G401 (cell line): ENCODE data around the gene YIPF2. TPM values are rescaled to one million over a fixed set of nuclear protein-coding genes. Genes with fewer than 3 reads are reported as not detected.
"Not testable (repeated sequence)": the region's sequence is repeated elsewhere in the genome, so short reads cannot be mapped to it uniquely, and the experiment has no call there.

Source experiments
- DNase-seq: peaks from one replicate; pipeline ENCODE4 v3.0.0-alpha.2; 2015; ENCODE audit warnings: low spot score
- in situ Hi-C: cut with HindIII; loops from 2 replicates; pipeline ENCODE4 v1.10.0; 2016; ENCODE audit warnings: low sequenced_read_pairs, mixed read lengths
- total RNA-seq: library from RNA; depleted of rRNA; stranded (reverse); fragments of >200 nt; shearing (Covaris generic); gene quantifications from 2 replicates; pipeline ENCODE4 v1.2.3, GENCODE V29; 2014; rRNA removed

YIPF2 gene
- total RNA-seq, 1 experiment from 2014 or later = 42.5 TPM

GRCh38 chr19:10885201-10886169 is 43.0 kb downstream of the YIPF2 start:
- no peak for DNase-seq
- in situ Hi-C loops = no loop called here

- in situ Hi-C loops = no loop called here
- no peak for DNase-seq
These were observed 44.2 kb downstream of the YIPF2 start for GRCh38 chr19:10884274-10884673.

GRCh38 chr19:10882108-10882457 is 46.4 kb downstream of the YIPF2 start:
- in situ Hi-C loops = no loop called here
- no peak for DNase-seq

DNA sequence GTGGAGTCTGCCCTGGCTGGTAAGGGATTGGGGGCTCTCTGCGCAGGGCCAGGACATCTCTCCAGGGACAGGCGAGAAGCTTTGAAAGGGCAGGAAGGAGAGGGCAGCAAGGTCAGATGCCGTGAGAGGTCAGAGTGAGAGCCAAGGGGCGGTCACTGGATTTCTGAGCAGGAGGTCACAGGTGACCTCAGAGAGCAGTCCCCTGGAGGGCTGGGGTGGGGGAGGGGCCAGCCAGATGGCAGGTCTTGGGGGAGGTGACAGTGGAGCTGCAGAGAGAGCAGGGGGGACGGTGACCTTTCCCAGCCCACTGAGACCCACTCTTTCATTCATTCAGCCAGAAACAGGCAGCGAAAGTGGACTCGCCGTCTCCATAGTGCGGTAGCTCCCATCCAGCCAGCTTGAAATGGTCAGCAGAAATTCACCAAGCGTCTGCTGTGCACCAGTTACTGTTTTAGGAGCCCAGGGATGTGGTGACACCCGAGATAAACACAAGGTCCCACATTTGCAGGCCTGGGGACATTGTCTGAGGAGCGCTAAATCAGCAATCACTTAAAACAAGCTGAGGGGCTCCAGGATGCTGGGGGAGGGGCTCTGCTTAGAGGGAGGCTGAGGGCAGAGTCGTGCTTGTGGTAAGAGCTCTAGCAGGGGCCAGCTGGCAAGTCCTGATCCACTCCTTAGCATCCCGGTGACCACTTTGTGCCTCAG is 46.9 kb downstream of the YIPF2 start:
- DNase-seq = no peak
- in situ Hi-C loops = no loop called here

DNA sequence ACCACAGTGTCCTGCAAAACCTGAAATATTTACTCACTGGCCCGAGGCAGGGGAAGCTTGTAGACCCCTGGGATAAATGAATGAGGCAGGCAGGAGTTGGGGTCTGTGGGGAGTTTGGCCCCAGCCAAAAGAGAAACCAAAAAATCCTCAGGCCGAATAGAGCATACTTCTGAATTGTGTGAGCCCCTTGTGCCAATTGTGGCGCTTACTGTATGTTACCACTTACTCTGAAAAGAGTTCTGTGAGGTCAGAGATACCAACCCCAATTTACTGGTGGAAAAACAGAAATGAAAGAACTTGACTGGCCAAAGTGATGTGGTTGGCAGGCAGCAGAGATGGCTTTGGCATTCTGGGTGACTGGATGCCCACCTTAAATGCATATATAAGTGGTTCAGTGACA is 50.2 kb downstream of the YIPF2 start:
- no peak for DNase-seq
- in situ Hi-C loops = no loop called here

GRCh38 chr19:10877608-10878007 is 50.8 kb downstream of the YIPF2 start:
- DNase-seq, in situ Hi-C loops: not testable (repeated sequence)

GRCh38 chr19:10876459-10877240 is 51.8 kb downstream of the YIPF2 start:
- in situ Hi-C loops = no loop called here
- no peak for DNase-seq

DNA sequence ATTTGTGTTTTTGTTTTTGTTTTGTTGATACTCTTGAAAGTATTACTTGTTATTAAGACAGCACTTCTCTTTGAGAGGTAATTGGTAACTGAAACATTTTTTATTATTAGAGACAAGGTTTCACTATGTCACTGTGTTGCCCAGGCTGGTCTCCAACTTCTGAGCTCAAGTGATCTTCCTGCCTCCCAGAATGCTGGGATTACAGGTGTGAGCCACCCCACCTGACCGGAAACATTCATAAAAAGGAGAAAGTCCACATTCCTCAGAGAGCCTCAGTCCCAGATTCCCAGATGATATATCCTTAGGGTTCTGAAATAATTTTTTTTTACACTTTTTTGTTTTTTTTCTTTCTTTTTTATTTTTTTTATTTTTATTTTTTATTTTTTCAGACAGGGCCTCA is 54.4 kb downstream of the YIPF2 start:
- DNase-seq = no peak
- in situ Hi-C loops = no loop called here

GRCh38 chr19:10872546-10873107 is 55.8 kb downstream of the YIPF2 start:
- in situ Hi-C loops = no loop called here
- DNase-seq = no peak

Other genes starting within 250 kb of the YIPF2 start
- 85.4 and 93.4 TPM in 2 replicates for gene QTRT1, start 227.2 kb downstream of the YIPF2 start, total RNA-seq
- gene DNM2, start 210.6 kb downstream of the YIPF2 start, total RNA-seq = 90.2 and 121 TPM in 2 replicates
- 62.9 and 74.7 TPM in 2 replicates for gene TMED1, start 92.4 kb downstream of the YIPF2 start, total RNA-seq
- not detected in 2 replicates for gene C19orf38, start 80.2 kb downstream of the YIPF2 start, total RNA-seq
- 41.8 and 54.2 TPM in 2 replicates for gene CARM1, start 57.1 kb downstream of the YIPF2 start, total RNA-seq
- gene TIMM29, start 172 bp upstream of the YIPF2 start, total RNA-seq = 58.4 and 70.7 TPM in 2 replicates
- 214 and 281 TPM in 2 replicates for gene SMARCA4, start 32.4 kb upstream of the YIPF2 start, total RNA-seq
- 38.2 and 47.4 TPM in 2 replicates for gene LDLR, start 160.8 kb upstream of the YIPF2 start, total RNA-seq
- 74.0 and 74.7 TPM in 2 replicates for gene SPC24, start 227.1 kb upstream of the YIPF2 start, total RNA-seq